HepG2 (cell line): ENCODE results near the gene ATP8A2.

Experiments
- FOSL2 ChIP-seq: sonication (generic); formaldehyde crosslinking; IDR thresholded peaks from 2 replicates; pipeline ENCODE4 v1.4.0; 2020; ENCODE audit warnings: missing genetic modification reagents
- SMARCE1 ChIP-seq: fragments of 450-650 bp; IDR thresholded peaks from 2 replicates; pipeline ENCODE4 v1.6.1; 2017; ENCODE audit warnings: borderline replicate concordance
- SNAPC5 ChIP-seq: sonication (generic); formaldehyde crosslinking; IDR thresholded peaks from 2 replicates; pipeline ENCODE4 v1.8.1; 2023; ENCODE audit warnings: mild to moderate bottlenecking, missing genetic modification reagents, borderline replicate concordance
- TCF12 ChIP-seq, 2 experiments: fragments of 450-650 bp in 1 of 2; sonication (generic) in 1 of 2; formaldehyde crosslinking in 1 of 2; IDR thresholded peaks; 2 replicates each; pipeline versions ENCODE4 v1.6.1 to v1.8.0; 2017 to 2022; ENCODE audit warnings: antibody characterized with exemption in 1 of 2, mild to moderate bottlenecking in 1 of 2, missing genetic modification reagents in 1 of 2, moderate library complexity in 1 of 2
- ZNF234 ChIP-seq: sonication (generic); formaldehyde crosslinking; conservative IDR thresholded peaks from 2 replicates; pipeline ENCODE4 v1.5.1; 2020; ENCODE audit warnings: mild to moderate bottlenecking, missing genetic modification reagents
- ZNF556 ChIP-seq: sonication (generic); formaldehyde crosslinking; IDR thresholded peaks from 2 replicates; pipeline ENCODE4 v1.4.0; 2020; ENCODE audit warnings: mild to moderate bottlenecking, missing genetic modification reagents, borderline replicate concordance
- TF ChIP-seq, protein P1 (sequence below): sonication (generic); formaldehyde crosslinking; IDR thresholded peaks from 2 replicates; pipeline ENCODE4 v1.8.1; 2022; ENCODE audit warnings: mild to moderate bottlenecking, missing genetic modification reagents
- TF ChIP-seq, protein P2 (sequence below): sonication (generic); formaldehyde crosslinking; IDR thresholded peaks from 2 replicates; pipeline ENCODE4 v1.5.0; 2020; ENCODE audit warnings: mild to moderate bottlenecking, missing genetic modification reagents, moderate library complexity

GRCh38 chr13:25501231-25501630 lies 129.5 kb downstream of the ATP8A2 start:
- TF ChIP-seq, protein P1, sequence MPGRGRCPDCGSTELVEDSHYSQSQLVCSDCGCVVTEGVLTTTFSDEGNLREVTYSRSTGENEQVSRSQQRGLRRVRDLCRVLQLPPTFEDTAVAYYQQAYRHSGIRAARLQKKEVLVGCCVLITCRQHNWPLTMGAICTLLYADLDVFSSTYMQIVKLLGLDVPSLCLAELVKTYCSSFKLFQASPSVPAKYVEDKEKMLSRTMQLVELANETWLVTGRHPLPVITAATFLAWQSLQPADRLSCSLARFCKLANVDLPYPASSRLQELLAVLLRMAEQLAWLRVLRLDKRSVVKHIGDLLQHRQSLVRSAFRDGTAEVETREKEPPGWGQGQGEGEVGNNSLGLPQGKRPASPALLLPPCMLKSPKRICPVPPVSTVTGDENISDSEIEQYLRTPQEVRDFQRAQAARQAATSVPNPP (CRISPR knock-in tag), result no peak
- TF ChIP-seq ZNF556 (no peak), SNAPC5 (CRISPR knock-in tag) (no peak), SMARCE1 (no peak), ZNF234 (CRISPR knock-in tag) (no peak), FOSL2 (no peak), TCF12 (IDR thresholded peaks at IDR 0.05) (no peak), TCF12 (CRISPR knock-in tag; IDR thresholded peaks at IDR 0.05) (no peak)
- TF ChIP-seq, protein P2, sequence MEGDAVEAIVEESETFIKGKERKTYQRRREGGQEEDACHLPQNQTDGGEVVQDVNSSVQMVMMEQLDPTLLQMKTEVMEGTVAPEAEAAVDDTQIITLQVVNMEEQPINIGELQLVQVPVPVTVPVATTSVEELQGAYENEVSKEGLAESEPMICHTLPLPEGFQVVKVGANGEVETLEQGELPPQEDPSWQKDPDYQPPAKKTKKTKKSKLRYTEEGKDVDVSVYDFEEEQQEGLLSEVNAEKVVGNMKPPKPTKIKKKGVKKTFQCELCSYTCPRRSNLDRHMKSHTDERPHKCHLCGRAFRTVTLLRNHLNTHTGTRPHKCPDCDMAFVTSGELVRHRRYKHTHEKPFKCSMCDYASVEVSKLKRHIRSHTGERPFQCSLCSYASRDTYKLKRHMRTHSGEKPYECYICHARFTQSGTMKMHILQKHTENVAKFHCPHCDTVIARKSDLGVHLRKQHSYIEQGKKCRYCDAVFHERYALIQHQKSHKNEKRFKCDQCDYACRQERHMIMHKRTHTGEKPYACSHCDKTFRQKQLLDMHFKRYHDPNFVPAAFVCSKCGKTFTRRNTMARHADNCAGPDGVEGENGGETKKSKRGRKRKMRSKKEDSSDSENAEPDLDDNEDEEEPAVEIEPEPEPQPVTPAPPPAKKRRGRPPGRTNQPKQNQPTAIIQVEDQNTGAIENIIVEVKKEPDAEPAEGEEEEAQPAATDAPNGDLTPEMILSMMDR, result no peak
